ENCODE data around the gene COG1. TPM values are rescaled to one million over a fixed set of nuclear protein-coding genes. Genes with fewer than 3 reads are reported as not detected.

COG1 gene
- polyA plus RNA-seq, 2 of the 4 experiments (the other 2 are of a cell fraction): 19.5 to 26.0 TPM

DNA sequence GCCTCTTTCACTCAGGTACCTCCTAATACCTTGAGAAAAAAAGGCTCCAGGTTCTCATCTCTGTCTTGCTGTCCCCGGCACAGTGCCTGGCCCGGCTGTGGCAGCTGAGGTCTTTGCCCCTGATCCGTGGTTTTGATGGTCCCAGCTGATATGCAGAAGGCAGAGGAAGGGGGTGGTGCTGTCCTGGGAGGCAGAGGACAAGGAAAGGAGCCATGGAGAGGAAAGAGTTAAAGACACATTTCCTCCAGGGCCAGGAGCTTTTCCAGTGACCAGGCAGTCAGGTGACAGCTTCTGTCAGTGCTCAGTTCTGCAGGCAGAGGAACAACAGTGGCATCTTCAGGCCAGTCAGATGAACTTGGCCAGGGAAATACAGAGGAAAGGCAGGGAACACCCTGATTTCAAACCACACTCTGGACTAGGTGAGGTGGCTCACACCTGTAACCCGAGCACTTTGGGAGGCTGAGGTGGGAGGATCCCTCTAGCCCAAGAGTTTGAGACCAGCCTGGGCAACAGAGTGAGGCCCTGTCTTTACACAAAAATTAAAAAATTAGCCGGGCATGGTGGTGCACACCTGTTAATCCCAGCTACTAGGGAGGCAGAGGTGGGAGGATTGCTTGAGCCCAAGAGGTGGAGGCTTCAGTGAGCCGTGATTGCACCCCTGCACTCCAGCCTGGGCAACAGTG, 3.3 kb upstream of the COG1 start:
- DNase-seq (ENCODE audit: low read depth in 1 of 2, low spot score in 1 of 2): peak; percentile 80 to 87
- H3K9me3 ChIP-seq: no peaks in the 10 kb centered on the region
- ChIA-PET POLR2A (interaction anchor here (1.0 kb wide), 3 partner anchors 462 to 629 kb away, joined by 3 to 13 read pairs (median 4); no protein-coding TSS in a partner anchor), CTCF (interaction anchor here (0.7 to 20.4 kb wide), 54 partner anchors 10 to 640 kb away, joined by 3 to 483 read pairs (median 4); partner anchors contain the start of gene SSTR2)
- peak overlapping the region in 1 of 2 experiments; percentile 17; a peak in 1 of 6 replicates for H3K27ac ChIP-seq
- no peak overlapping the region for H3K4me3 ChIP-seq
- H3K4me1 ChIP-seq: peaks cover 12% of the 10 kb centered on the region; the same call in 2 of the 3 replicates
- 63% methylated on average over 6 of the region's 6 CpGs for WGBS (ENCODE audit: missing lambda C conversion rate)
- no peak overlapping the region for H3K4me2 ChIP-seq
- peak; percentile 32 to 58; a peak in 5 of 6 replicates for ATAC-seq
- FAIRE-seq: no peak
- TF ChIP-seq NPAS2 (CRISPR knock-in tag; IDR thresholded peaks at IDR 0.05; ENCODE audit: borderline replicate concordance) (no peak), HDAC2 (IDR thresholded peaks at IDR 0.05) (no peak), POLR2A (IDR thresholded peaks at IDR 0.05; ENCODE audit: low read length) (no peak), RNF2 (IDR thresholded peaks at IDR 0.05; ENCODE audit: borderline replicate concordance, low read depth) (no peak), HOXB5 (CRISPR knock-in tag; IDR thresholded peaks at IDR 0.05) (no peak), CHD4 (IDR thresholded peaks at IDR 0.05; ENCODE audit: borderline replicate concordance) (no peak), SMC3 (IDR thresholded peaks at IDR 0.05) (peak; percentile 81), SREBF2 (IDR thresholded peaks at IDR 0.05) (no peak), CBX8 (IDR thresholded peaks at IDR 0.05) (no peak), FOSL2 (IDR thresholded peaks at IDR 0.05) (no peak), FOSL2 (CRISPR knock-in tag; IDR thresholded peaks at IDR 0.05) (no peak), EP300 (IDR thresholded peaks at IDR 0.05) (no peak), RARB (CRISPR knock-in tag; IDR thresholded peaks at IDR 0.05) (no peak), TP53 (CRISPR knock-in tag; IDR thresholded peaks at IDR 0.05) (no peak), HEYL (CRISPR knock-in tag; IDR thresholded peaks at IDR 0.05) (no peak), ZC3H11A (IDR thresholded peaks at IDR 0.05) (no peak), BHLHE40 (IDR thresholded peaks at IDR 0.05; ENCODE audit: low read depth, low read length) (no peak), HOXB13 (CRISPR knock-in tag; IDR thresholded peaks at IDR 0.05; ENCODE audit: low read depth) (no peak), ZFP36 (IDR thresholded peaks at IDR 0.05; ENCODE audit: borderline replicate concordance, partially characterized antibody) (no peak), KDM1A (IDR thresholded peaks at IDR 0.05; ENCODE audit: low read depth) (no peak), FOXS1 (CRISPR knock-in tag; IDR thresholded peaks at IDR 0.05) (no peak), POLR2AphosphoS2 (conservative IDR thresholded peaks at IDR 0.05; ENCODE audit: low read length) (no peak), RAD21 (conservative IDR thresholded peaks at IDR 0.05 in 1 of 2, IDR thresholded peaks at IDR 0.05 in 1 of 2) (peak; percentile 87 to 93)
- TF ChIP-seq, protein P1, sequence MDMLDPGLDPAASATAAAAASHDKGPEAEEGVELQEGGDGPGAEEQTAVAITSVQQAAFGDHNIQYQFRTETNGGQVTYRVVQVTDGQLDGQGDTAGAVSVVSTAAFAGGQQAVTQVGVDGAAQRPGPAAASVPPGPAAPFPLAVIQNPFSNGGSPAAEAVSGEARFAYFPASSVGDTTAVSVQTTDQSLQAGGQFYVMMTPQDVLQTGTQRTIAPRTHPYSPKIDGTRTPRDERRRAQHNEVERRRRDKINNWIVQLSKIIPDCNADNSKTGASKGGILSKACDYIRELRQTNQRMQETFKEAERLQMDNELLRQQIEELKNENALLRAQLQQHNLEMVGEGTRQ (IDR thresholded peaks at IDR 0.05): peak; percentile 71
- TF ChIP-seq, protein P2, sequence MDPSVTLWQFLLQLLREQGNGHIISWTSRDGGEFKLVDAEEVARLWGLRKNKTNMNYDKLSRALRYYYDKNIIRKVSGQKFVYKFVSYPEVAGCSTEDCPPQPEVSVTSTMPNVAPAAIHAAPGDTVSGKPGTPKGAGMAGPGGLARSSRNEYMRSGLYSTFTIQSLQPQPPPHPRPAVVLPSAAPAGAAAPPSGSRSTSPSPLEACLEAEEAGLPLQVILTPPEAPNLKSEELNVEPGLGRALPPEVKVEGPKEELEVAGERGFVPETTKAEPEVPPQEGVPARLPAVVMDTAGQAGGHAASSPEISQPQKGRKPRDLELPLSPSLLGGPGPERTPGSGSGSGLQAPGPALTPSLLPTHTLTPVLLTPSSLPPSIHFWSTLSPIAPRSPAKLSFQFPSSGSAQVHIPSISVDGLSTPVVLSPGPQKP (IDR thresholded peaks at IDR 0.05; ENCODE audit: low read depth, low read length): no peak
- TF ChIP-seq, protein P3, sequence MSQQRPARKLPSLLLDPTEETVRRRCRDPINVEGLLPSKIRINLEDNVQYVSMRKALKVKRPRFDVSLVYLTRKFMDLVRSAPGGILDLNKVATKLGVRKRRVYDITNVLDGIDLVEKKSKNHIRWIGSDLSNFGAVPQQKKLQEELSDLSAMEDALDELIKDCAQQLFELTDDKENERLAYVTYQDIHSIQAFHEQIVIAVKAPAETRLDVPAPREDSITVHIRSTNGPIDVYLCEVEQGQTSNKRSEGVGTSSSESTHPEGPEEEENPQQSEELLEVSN (IDR thresholded peaks at IDR 0.05; ENCODE audit: borderline replicate concordance, low read depth): no peak
- TF ChIP-seq, protein P4, sequence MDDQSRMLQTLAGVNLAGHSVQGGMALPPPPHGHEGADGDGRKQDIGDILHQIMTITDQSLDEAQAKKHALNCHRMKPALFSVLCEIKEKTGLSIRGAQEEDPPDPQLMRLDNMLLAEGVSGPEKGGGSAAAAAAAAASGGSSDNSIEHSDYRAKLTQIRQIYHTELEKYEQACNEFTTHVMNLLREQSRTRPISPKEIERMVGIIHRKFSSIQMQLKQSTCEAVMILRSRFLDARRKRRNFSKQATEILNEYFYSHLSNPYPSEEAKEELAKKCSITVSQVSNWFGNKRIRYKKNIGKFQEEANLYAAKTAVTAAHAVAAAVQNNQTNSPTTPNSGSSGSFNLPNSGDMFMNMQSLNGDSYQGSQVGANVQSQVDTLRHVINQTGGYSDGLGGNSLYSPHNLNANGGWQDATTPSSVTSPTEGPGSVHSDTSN (IDR thresholded peaks at IDR 0.05): no peak
- TF ChIP-seq, protein P5, sequence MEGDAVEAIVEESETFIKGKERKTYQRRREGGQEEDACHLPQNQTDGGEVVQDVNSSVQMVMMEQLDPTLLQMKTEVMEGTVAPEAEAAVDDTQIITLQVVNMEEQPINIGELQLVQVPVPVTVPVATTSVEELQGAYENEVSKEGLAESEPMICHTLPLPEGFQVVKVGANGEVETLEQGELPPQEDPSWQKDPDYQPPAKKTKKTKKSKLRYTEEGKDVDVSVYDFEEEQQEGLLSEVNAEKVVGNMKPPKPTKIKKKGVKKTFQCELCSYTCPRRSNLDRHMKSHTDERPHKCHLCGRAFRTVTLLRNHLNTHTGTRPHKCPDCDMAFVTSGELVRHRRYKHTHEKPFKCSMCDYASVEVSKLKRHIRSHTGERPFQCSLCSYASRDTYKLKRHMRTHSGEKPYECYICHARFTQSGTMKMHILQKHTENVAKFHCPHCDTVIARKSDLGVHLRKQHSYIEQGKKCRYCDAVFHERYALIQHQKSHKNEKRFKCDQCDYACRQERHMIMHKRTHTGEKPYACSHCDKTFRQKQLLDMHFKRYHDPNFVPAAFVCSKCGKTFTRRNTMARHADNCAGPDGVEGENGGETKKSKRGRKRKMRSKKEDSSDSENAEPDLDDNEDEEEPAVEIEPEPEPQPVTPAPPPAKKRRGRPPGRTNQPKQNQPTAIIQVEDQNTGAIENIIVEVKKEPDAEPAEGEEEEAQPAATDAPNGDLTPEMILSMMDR (IDR thresholded peaks at IDR 0.05): peak; percentile 75
- TF ChIP-seq, protein P6, sequence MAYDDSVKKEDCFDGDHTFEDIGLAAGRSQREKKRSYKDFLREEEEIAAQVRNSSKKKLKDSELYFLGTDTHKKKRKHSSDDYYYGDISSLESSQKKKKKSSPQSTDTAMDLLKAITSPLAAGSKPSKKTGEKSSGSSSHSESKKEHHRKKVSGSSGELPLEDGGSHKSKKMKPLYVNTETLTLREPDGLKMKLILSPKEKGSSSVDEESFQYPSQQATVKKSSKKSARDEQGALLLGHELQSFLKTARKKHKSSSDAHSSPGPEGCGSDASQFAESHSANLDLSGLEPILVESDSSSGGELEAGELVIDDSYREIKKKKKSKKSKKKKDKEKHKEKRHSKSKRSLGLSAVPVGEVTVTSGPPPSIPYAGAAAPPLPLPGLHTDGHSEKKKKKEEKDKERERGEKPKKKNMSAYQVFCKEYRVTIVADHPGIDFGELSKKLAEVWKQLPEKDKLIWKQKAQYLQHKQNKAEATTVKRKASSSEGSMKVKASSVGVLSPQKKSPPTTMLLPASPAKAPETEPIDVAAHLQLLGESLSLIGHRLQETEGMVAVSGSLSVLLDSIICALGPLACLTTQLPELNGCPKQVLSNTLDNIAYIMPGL (CRISPR knock-in tag; IDR thresholded peaks at IDR 0.05; ENCODE audit: borderline replicate concordance): no peak
- TF ChIP-seq, protein P7, sequence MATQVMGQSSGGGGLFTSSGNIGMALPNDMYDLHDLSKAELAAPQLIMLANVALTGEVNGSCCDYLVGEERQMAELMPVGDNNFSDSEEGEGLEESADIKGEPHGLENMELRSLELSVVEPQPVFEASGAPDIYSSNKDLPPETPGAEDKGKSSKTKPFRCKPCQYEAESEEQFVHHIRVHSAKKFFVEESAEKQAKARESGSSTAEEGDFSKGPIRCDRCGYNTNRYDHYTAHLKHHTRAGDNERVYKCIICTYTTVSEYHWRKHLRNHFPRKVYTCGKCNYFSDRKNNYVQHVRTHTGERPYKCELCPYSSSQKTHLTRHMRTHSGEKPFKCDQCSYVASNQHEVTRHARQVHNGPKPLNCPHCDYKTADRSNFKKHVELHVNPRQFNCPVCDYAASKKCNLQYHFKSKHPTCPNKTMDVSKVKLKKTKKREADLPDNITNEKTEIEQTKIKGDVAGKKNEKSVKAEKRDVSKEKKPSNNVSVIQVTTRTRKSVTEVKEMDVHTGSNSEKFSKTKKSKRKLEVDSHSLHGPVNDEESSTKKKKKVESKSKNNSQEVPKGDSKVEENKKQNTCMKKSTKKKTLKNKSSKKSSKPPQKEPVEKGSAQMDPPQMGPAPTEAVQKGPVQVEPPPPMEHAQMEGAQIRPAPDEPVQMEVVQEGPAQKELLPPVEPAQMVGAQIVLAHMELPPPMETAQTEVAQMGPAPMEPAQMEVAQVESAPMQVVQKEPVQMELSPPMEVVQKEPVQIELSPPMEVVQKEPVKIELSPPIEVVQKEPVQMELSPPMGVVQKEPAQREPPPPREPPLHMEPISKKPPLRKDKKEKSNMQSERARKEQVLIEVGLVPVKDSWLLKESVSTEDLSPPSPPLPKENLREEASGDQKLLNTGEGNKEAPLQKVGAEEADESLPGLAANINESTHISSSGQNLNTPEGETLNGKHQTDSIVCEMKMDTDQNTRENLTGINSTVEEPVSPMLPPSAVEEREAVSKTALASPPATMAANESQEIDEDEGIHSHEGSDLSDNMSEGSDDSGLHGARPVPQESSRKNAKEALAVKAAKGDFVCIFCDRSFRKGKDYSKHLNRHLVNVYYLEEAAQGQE (IDR thresholded peaks at IDR 0.05): no peak

Data from A549 (cell line).